NCI-H2029 (cell line): ENCODE measurements around the gene PDLIM3.
"Not testable (repeated sequence)": the region's sequence is repeated elsewhere in the genome, so short reads cannot be mapped to it uniquely, and the experiment has no call there.

Source experiments
- DNase-seq: peaks from one replicate; lab custom pipeline; 2025; lab: John Stamatoyannopoulos, UW

Gene PDLIM3

GRCh38 chr4:185554365-185555126 lies 19.2 kb upstream of the PDLIM3 start:
- no peak for DNase-seq

GRCh38 chr4:185552254-185552653 lies 16.9 kb upstream of the PDLIM3 start:
- DNase-seq = no peak

- no peak for DNase-seq
Measured at GRCh38 chr4:185550933-185551332, 15.6 kb upstream of the PDLIM3 start.

- no peak for DNase-seq
Measured at GRCh38 chr4:185549095-185549639, 13.9 kb upstream of the PDLIM3 start.

- no peak for DNase-seq
Measured at GRCh38 chr4:185548587-185548986, 13.3 kb upstream of the PDLIM3 start.

- no peak for DNase-seq
Measured at GRCh38 chr4:185546335-185546734, 11.0 kb upstream of the PDLIM3 start.

- no peak for DNase-seq
Measured at GRCh38 chr4:185542626-185543315, 7.5 kb upstream of the PDLIM3 start.

GRCh38 chr4:185541251-185541727 lies 6.0 kb upstream of the PDLIM3 start:
- DNase-seq = peak; percentile 28

GRCh38 chr4:185540487-185541120 lies 5.3 kb upstream of the PDLIM3 start:
- no peak for DNase-seq

GRCh38 chr4:185540040-185540439 lies 4.7 kb upstream of the PDLIM3 start:
- DNase-seq = no peak

- DNase-seq = no peak
Measured at GRCh38 chr4:185538806-185539205, 3.5 kb upstream of the PDLIM3 start.

GRCh38 chr4:185536411-185536709 lies 1.1 kb upstream of the PDLIM3 start:
- DNase-seq = no peak

- peak; percentile 75 for DNase-seq
Measured at GRCh38 chr4:185535612-185536410, 504 bp upstream of the PDLIM3 start.

GRCh38 chr4:185534511-185534865 lies 819 bp downstream of the PDLIM3 start:
- DNase-seq = no peak

- DNase-seq = no peak
Measured at GRCh38 chr4:185532795-185533324, 2.4 kb downstream of the PDLIM3 start.

GRCh38 chr4:185532293-185532692 lies 3.0 kb downstream of the PDLIM3 start:
- DNase-seq = no peak

GRCh38 chr4:185531654-185532053 lies 3.7 kb downstream of the PDLIM3 start:
- DNase-seq = not testable (repeated sequence)

- DNase-seq = no peak
Measured at GRCh38 chr4:185529413-185529812, 5.9 kb downstream of the PDLIM3 start.

GRCh38 chr4:185524888-185525863 lies 10.1 kb downstream of the PDLIM3 start:
- no peak for DNase-seq

- no peak for DNase-seq
Measured at GRCh38 chr4:185523862-185524261, 11.4 kb downstream of the PDLIM3 start.

- no peak for DNase-seq
Measured at GRCh38 chr4:185522451-185522850, 12.9 kb downstream of the PDLIM3 start.
